GM19395 (cell line): ENCODE results near the gene APAF1.

Source experiments
- ATAC-seq: cut with Tn5 transposase; IDR thresholded peaks from one replicate; pipeline ENCODE4 v1.9.1; 2021; ENCODE audit warnings: mild to moderate bottlenecking, moderate library complexity; ENCODE audit not compliant: unreplicated experiment

Gene APAF1

GRCh38 chr12:98725476-98726247 is 80.6 kb downstream of the APAF1 start:
- peak; percentile 88 for ATAC-seq

DNA sequence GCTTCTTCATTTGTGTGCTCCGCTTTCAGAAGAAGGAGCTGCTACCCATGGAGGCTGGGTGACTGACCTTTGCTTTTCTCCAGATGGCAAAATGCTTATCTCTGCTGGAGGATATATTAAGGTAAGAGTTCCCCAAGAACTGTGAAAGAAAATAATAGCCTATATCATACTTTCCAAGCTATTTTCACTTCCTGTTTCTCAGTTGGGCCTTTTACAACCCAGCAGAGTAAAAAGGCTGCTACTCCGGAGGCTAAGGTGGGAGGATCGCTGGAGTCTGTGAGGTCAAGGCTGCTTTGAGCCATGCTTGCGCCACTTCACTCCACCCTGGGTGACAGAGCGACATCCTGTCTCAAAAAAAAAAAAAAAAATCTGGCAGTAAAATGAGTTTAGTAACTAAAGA is 82.1 kb downstream of the APAF1 start:
- no peak for ATAC-seq

DNA sequence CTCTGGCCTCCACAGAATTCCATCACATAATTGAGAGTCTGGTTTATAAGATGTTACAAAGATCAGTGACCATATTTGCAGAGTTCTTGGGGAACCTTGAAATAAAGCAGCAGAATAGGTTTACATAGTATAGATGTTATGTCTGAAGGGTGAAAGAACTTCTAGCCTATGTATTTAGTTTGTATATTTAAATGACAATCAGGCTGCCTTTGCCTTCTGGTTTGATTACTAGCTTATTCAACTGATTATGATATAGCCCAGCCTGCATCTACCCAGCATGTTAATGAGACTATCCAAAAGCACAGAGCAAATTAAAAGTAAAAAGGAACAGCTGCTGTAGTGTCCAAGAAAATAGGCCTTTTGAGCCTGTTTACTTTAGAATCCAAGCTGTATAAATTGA is 85.3 kb downstream of the APAF1 start:
- ATAC-seq, result no peak

DNA sequence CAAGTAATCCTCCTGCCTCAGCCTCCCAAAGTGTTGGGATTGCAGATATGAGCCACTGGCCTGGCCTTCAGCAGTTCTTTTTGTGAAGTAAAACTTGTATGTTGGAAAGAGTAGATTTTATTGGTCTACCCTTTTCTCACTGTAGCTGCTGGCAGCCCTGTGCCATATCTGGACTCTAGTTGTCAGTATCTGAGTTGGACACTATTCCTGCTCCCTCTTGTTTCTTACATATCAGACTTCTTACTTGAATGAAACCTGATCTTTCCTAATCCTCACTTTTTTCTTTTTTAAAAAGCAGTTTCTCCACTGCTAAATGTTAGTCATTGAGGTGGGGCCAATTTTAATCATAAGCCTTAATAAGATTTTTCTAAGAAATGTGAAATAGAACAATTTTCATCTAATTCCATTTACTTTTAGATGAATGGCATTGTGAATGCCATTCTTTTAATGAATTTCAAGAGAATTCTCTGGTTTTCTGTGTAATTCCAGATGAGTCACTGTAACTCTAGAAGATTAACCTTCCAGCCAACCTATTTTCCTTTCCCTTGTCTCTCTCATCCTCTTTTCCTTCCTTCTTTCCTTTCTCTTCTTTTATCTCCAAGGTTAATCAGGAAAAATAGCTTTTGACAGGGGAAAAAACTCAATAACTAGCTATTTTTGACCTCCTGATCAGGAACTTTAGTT is 88.7 kb downstream of the APAF1 start:
- no peak for ATAC-seq

DNA sequence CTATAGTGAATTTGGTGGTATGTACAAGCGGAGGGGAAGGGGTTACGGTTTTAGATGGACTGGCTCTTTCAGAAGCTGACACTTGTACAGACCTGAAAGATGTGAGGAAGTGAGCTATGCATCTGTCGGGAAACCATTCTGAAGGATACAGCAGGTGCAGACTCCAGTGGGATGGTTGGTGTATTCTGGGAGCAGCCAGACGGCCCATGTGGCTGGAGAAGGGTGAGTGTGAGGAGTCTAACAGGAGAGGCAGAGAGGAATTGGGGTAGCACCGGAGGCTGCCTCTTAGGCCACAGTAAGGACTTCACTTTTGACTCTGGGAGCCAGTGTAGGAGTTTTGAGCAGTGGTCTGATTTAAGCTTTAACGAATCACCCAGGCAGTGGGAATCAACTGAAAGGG is 90.7 kb downstream of the APAF1 start:
- ATAC-seq, result no peak

DNA sequence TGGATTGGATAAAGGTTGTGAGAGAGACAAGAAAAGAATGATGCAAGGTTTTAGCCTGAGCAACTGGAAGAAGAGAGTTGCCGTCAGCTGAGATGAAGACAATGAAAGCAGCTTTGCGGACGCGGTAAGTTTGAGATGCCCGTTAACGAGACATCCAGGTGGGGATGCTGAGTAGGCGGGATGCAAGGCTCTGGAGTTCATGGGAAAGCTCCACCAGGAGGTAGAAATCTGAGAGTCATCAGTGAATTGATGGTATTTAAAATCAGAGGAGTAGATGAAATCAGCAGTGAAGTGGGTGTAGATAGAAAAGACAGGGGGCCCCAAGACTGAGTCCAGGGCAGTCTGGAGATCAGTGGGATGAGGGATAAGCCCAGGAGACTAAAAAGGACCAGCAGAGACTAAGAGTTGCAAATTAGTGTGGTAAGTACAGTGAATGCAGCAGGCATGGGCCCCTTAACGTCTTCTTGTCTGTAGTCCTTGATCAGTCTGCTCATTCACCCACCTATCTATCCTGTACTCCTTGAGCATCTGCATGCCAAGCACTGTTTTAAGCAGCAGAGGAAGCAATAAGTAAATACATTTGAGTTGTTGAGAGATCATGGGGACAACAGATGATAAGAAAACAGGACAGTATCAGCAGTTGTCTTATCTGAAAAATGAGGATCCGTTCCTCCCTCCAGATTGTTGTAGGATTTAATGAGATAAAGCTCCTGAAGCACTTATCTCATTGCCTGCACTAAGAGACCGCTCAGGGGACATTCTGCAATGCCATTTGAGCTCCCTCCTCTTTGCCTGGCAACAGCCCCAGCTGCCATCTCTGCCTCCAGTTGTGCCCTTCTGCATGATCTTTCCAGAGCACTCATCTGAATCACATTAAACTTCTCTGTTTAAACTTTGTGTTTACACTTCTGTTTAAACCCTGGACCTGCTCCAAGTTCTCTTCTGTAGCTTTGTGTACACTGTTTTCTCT is 91.5 kb downstream of the APAF1 start:
- ATAC-seq, result no peak

- ATAC-seq, result no peak
Observed at GRCh38 chr12:98737322-98737712, 92.2 kb downstream of the APAF1 start.

- no peak for ATAC-seq
Observed at GRCh38 chr12:98738002-98738401, 92.9 kb downstream of the APAF1 start.

DNA sequence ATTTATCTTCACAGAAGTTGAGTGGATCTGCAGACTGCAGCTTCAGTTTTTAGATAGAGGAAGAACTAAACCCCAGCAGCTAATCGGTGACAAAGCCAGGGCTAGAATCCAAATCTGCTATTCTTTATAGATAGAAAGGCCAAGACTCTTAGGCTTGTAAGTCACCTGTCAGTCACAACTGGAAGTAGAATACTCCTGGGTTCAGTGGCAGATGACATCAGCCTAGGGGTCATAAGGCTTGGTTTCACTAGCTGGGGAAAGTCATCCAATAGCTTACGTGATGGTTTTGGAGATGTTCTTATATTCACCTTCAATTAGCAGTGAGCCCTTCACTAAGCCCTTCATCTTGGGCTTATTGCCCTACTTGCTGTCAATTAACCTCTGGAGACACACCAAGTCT is 93.4 kb downstream of the APAF1 start:
- ATAC-seq, result no peak

- no peak for ATAC-seq
Observed at GRCh38 chr12:98740751-98741150, 95.7 kb downstream of the APAF1 start.

- ATAC-seq, result no peak
Observed at GRCh38 chr12:98741196-98741555, 96.1 kb downstream of the APAF1 start.

GRCh38 chr12:98741556-98742265 is 96.6 kb downstream of the APAF1 start:
- ATAC-seq, result no peak

GRCh38 chr12:98743362-98743953 is 98.4 kb downstream of the APAF1 start:
- ATAC-seq, result no peak

DNA sequence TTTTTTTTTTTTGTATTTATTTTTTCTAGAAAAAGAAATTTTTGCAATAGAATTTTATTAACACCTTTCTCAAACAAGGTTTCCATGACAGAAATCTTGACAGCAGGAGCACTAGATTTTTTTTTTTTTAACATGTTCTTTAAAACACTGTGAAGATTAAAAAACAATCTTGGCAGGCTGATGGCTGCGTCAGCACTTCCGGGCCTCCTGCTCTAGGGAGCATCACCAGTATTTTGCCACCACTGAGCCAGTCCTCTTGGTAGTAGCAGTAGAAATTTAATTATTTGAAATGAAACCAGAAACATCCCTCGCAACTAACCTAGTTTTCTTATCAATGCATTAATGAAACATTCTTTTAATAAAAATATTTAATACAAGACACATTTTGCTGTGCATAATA is 99.6 kb downstream of the APAF1 start:
- no peak for ATAC-seq

GRCh38 chr12:98745578-98746391 is 100.7 kb downstream of the APAF1 start:
- peak; percentile 67 for ATAC-seq

DNA sequence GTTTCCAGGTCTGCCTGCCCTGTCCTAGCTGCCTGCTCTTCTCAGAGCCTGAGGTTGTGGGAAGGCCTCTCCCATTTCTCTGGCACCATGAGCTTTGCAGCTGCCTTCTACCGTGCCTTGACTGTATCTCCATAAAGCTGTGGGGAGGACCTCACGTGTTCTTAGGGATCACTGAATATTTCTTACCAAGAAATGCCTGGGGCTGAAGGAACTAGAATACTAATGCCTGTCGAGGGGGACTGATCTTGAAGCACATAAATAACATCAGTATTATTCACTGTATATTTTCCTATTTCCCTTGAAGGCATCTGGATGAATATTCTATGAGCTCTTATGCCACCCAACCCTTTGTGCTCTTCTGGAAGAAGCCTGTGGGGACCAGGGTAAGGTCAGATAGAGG is 103.4 kb downstream of the APAF1 start:
- no peak for ATAC-seq

GRCh38 chr12:98750511-98750910 is 105.4 kb downstream of the APAF1 start:
- no peak for ATAC-seq

GRCh38 chr12:98751580-98752115 is 106.6 kb downstream of the APAF1 start:
- ATAC-seq, result no peak

GRCh38 chr12:98752726-98753125 is 107.6 kb downstream of the APAF1 start:
- ATAC-seq, result no peak
